ENCODE results near the gene C16orf74.

The C16orf74 gene

GRCh38 chr16:85659805-85660511 is 90.9 kb downstream of the C16orf74 start:
- DNase-seq (ENCODE audit: extremely low read depth in 1 of 2, low read depth in 1 of 2) = peak; percentile 45 to 46

DNA sequence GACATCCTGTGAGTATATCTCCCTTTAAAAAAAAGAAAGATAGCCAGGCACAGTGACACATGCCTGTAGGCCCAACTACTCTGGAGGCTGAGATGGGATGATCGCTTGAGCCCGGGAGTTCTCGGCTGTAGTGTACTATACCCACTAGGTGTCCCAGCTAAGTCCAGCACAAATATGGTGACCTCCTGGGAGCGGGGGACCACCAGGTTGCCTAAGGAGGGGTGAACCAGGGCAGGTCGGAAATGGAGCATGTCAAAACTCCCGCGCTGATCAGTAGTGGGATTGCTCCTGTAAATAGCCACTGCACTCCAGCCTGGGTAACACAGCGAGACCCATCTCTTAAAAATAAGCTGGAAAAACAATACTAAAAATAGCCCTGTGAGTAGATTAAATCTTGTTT is 91.6 kb downstream of the C16orf74 start:
- no peak for DNase-seq (ENCODE audit: extremely low read depth in 1 of 2, low read depth in 1 of 2)

GRCh38 chr16:85658504-85659326 is 92.2 kb downstream of the C16orf74 start:
- DNase-seq (ENCODE audit: extremely low read depth in 1 of 2, low read depth in 1 of 2) = no peak

- no peak for DNase-seq (ENCODE audit: extremely low read depth in 1 of 2, low read depth in 1 of 2)
These were observed 92.9 kb downstream of the C16orf74 start for GRCh38 chr16:85657996-85658395.
